T-helper 17 cell (primary cell): ENCODE measurements around the gene INPP5A. TPM values are rescaled to one million over a fixed set of nuclear protein-coding genes. Genes with fewer than 3 reads are reported as not detected.

Experiments used
- total RNA-seq, 4 donors: library from RNA in 2 of 4; stranded (reverse) in 2 of 4; gene quantifications; one replicate each; pipeline ENCODE4 v1.2.3 and lab custom pipeline; 2022 to 2026

Gene INPP5A
- total RNA-seq, 2 donors from 2014 or later, result 17.6 to 24.7 TPM

Other genes starting within 250 kb of the INPP5A start
- gene STK32C, start 229.8 kb upstream of the INPP5A start, total RNA-seq, result 1 to 10 TPM; 7.1 to 8.4 TPM
- 1 to 10 TPM; 3.5 to 7.6 TPM for gene LRRC27, start 205.6 kb upstream of the INPP5A start, total RNA-seq
- gene PWWP2B, start 140.6 kb upstream of the INPP5A start, total RNA-seq, result 10 to 100 TPM; 15.7 to 16.7 TPM
- gene NKX6-2, start 248.4 kb downstream of the INPP5A start, total RNA-seq, result not detected